Activated CD4-positive, alpha-beta T cell treated with anti-CD3 and anti-CD28 coated beads for 4 hours (primary cell): Measurements from ENCODE around the gene IL20.
A peak's percentile ranks its signal among the peaks of the same experiment; 100 is the strongest.

Experiments used
- DNase-seq, 2 donors: peaks; one replicate each; pipeline ENCODE4 v3.0.0-alpha.2; 2020

IL20 gene, protein sequence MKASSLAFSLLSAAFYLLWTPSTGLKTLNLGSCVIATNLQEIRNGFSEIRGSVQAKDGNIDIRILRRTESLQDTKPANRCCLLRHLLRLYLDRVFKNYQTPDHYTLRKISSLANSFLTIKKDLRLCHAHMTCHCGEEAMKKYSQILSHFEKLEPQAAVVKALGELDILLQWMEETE

DNA sequence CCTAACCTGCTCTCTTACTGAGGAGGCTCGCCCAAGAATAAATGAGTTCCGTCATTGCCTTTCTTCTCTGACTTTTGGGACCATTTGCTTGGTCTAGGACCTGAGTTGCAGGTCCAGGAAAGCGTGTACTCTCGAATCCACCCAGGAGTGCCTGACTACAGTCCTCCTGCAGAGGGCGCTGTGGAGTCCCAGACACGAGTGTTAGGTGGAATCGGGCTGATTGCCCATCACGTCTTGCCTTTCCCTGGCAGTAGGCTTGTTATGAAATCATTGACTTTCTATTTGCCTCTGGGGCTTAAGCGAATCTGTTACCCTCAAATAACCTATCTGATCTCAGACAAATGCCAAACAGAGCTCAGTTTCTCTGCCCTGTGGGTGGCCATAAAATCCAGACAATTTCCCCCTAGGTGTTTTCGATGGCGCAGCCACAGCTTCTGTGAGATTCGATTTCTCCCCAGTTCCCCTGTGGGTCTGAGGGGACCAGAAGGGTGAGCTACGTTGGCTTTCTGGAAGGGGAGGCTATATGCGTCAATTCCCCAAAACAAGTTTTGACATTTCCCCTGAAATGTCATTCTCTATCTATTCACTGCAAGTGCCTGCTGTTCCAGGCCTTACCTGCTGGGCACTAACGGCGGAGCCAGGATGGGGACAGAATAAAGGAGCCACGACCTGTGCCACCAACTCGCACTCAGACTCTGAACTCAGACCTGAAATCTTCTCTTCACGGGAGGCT is at the start of gene IL20:
TSS of gene IL20 (plus strand) at position 685 of the 733 bp plus-strand sequence. CDS start 230 bp downstream, outside the sequence.
- DNase-seq: peak; percentile 83 to 89

DNA sequence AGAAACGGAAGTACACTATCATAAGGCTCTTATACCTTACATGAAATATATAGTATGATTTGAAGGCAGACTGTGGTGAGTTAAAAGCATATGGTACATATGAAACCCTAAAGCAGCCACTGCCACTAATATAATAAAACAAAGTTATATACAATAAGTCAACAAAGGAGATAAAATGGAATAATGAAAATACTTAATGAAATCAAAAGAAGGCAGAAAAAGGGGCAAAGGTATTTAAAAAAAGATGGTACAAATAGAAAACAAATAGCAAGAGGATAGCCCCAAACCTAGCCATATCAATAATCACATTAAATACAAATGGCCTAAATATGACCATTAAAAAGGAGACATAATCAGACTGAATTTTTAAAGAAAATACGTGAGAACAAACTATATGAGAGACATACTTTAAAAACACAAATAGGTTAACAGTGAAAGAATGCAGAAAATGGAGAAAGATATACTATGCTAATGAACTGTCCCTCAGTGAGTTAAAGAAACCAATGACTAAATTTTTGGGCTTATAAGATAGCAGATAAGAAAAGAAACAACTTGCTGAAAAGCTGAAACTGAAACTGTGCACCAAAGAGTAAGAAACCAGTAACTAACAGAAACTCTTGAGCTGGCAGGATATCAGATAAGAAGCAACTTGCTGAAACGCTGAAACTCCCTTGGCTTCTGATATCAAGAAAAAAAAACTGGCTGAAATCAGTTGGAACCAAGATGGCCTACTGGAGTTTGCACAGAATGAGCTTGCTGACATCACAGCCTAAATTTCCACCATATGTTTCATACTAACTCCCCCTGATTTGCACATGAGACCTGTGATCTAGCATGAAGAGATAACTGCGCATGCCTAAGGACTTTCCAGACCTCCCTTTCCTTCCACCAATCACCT is 48.8 kb upstream of the IL20 start:
- DNase-seq: no peak

DNA sequence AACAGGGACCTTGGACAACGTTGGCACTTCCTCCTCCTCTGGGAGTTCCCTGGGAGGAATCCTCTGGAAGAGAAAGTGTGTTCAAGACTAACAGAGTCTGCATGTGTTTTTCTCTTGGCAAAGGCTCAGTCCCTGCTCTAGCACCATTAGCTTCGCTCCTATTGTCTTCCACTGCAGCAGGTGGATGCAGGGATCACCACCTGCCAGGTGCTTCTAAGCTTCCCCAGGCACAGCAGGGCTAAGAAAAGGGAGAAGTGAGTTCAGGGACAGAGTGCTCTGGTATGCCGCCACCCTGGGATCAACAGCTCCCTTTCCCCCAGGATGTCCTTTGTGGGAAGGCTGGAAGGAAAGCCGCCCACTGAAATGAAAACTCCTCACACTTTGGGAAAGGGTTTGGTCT is 43.9 kb upstream of the IL20 start:
- DNase-seq: no peak

DNA sequence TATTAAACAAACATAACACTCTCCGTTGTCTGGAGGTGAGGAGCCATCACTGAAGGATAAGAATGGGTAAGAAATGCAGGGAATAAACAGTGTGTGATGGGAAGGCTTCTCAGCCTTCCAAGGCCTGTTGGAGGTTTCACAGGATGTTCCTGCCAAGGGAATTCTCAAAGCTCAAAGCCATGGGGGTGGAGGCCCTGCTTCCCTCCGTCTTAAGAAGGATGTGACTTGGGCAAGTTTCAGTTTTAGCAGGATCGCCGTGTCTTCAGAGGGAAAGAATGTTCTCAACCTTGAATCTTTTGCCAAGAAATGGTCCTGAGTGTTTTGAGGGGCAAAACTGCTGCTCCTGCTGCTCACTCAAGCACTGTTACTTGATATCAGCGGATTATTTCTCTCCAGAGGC is 41.7 kb upstream of the IL20 start:
- DNase-seq: no peak

DNA sequence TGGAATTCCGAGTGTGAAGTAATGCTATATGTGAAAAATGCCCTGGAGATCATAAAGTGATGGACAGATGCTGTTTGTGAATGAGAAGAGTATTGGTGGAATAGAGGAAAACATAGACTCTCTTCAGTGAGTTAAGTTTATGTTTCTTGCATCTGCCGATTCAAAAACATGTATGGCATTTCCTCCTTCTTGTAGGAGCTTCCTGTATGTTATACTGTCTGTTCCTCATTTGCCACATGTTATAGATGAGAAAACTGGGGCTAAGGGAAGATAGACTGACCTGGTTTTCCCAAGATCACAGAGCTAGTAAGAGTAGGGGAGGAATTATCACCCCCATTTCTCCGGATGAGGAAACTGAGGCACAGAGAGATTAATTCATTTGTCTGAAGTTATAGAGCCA is 41.1 kb upstream of the IL20 start:
- no peak for DNase-seq

DNA sequence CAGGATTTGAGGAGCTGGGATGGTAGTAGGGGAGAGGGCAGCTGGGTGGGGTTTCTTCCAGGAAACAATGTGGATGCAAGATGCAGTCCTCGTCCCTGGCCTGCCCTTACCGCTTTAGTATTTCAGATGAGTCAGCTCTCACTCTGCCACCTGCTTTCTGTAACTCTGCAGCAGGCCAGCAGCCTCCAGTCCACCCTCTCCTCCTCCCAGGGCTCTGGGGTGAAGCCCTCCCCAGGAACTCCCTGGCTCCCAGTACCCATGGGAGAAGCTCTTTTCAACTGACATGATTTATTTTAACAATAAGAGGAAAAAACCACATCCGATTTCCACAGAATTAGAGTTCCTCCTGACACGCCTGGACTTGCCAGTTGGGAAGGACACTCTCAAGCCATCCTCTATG is 39.0 kb upstream of the IL20 start:
- DNase-seq: no peak

DNA sequence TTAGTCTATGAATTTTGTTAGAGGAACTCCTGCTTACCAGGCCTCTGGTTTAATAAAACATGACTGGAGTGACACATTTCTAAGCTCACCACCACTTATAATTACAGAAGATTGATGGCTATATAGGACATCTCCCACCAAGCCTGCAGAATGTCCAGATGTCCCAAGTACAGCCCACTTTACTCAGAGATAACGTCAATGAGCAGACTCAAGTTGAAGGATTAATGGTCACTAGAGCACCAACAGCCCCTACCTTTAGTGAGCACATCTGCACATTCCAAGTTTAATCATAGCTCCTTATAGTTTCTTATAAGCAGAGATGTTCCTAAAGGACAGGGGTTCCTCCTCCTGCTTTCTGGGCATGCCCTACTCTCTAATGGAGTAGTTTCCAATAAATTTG is 37.4 kb upstream of the IL20 start:
- DNase-seq: no peak

DNA sequence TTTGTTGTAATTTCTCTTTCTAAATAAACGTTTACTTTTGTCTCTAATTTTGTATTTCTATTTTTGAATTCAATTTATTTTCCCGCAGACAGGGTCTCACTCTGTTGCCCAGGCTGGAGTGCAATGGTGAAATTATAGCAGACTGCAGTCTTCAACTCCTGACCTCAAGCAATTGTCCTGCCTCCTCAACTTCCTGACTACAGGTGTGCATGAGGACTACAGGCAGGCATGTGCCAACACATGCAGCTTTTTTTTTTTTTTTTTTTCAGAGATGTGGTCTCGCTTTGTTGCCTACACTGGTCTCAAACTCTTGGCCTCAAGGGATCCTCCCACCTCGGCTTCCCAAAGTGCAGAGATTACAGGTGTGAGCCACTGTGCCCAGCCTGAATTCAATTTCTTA is 36.7 kb upstream of the IL20 start:
- DNase-seq: no peak

DNA sequence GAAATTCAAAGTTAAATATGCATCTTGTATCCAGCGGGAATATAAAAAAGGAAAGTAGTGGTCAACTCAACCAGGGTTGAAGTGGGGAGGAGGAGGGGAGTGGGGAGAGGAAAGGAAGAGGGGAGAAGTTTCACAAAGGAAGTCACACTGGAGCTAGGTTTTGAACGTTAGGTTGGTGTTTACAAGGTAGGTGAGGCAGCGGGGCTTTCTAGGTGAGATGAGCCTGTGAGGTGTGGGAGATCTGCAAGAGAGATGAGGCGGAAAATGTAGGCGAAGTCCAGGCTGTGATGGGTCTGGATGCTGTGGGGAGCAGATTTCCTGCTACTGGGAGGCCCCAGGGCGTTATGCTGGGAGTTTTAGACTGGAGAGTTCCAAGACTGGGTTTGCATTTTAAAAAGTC is 36.1 kb upstream of the IL20 start:
- DNase-seq: no peak

DNA sequence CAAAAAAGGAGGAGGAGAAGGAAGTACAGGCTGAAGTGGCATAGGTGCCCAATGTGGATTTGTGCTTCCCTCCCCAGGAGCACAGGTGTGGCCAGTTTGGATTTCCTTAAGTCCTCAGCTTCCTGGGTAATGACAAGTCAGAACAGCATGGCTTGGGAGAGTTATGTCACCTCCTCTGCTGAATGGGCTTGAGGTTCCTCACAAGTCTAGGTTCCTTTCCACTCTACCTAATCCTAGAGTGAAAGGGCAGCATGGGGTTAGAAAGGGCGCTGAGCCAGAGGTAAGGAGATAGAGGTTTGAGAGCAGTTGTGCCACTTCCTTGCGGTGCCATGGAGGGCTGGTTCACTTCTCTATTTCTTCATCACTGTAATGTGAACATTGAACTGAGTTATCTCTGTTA is 35.5 kb upstream of the IL20 start:
- no peak for DNase-seq

DNA sequence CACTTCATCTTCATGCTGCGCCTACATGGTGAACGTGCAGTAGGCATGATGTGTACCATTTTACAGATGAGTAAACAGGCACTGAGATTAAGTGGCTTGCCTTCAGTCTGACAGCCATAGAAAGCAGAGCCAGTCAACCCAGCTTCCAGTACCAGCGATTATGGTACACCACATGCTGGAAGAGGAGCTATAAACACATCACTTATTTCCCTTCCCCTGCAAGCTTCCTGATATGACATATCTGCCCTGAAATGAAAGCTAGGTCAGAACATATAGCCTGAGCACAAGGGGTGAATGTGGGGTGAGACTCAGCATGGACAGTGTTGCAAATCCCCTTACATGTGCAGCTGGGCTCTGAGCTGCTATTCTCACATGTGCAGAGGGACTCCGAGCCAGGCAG is 33.8 kb upstream of the IL20 start:
- no peak for DNase-seq

DNA sequence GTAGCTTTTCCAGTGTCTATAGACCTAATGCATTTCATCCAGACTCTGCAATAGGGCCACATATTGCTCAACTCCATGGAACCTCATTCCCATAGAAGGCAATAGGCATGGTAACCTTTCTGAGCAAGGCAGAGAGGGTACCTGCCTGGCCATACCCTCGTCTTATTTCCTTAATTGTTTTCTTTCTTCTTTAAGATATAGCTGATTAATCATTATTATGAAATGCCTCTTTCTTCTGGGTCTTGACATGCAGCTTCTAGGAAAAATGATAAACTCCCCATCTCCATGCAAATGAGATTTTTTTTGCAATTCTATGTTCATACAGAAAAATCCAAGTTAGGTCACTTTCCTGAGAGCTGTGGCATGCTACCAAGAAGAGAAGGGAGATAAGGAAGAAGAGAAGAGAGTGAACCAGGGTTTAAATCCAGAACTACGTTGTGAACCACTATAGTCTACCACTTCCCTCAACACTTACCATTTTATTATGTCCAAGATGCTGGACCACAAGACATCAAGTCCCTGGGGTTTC is 33.0 kb upstream of the IL20 start:
- no peak for DNase-seq

DNA sequence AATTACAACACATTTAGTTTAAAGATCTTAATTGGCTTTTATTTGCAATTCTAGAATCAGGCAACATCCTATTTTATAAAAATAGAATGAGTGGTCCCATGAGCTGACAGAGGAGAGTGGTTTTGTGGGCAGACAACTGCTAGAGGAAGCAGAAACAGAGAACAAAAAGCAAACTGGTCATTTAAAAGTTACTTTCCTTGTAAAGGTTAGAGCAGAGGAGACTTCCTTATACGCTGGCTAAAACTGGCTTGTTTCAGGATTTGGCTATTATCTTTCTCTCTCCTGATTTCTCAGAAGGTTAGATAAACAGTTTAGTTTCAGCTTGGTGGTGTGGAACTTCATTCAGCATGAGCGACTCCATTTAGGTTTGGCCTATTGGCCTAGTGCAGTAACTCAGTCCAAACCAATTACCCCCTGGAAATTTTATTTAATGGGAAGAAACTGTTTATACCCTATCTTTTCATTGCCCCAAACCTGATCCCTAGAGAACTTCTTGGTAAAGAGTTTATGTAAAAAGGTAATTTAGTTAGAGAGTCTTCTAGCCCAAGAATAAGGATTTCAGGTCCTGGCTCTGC is 32.2 kb upstream of the IL20 start:
- no peak for DNase-seq

DNA sequence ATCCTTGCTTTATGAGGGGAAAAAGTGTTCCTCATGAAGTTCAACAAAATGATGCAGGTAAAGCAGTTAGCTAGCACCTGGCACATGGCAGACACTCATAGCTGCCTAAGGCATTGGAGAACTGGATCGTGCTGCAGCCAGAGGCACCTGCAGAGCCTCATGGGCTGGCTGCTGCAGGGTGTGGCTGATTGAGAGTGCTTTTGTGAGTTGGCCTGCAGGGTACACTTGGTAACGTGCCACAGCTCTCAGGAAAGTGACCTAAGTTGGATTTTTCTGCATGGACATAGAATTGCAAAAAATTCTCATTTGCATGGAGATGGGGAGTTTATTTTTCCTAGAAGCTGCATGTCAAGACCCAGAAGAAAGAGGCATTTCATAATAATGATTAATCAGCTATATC is 31.6 kb upstream of the IL20 start:
- DNase-seq: no peak

DNA sequence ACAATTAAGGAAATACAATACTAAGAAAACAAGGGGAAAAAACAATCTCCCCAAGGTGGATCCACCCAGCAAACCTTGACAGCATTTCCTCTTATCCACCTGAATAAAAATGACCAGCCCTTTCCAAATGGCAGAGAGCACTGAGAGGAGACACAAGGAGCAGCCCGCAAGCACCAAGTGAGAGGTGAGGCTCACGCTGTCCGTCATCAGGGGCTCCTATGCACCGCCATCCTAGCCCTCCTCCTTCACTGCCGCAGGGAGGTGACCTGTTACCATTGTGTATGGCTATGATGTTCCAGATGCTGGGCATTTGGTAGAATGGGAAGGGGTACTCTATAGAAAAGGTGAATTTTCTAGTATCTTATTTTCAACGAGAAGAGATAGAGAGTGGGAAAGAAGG is 31.2 kb upstream of the IL20 start:
- no peak for DNase-seq

DNA sequence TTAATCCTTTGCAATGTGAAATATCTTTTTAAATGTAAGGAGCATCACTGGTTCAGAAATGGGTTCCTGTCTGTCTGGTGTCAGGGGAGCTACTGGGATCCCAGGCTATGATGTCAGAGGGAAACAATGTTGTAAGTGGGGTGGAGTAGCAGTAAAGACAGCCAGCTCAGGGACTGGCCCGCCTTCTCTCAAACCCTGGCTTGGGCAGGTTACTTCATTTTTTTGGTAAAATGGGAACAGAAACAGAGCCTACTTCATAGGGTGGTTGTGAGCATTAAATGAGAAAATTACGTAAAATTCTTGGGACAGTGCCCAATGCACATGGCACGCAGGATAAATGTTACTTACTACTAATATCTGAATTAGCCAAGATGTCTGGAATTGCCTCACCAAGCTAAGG is 30.7 kb upstream of the IL20 start:
- DNase-seq: no peak

DNA sequence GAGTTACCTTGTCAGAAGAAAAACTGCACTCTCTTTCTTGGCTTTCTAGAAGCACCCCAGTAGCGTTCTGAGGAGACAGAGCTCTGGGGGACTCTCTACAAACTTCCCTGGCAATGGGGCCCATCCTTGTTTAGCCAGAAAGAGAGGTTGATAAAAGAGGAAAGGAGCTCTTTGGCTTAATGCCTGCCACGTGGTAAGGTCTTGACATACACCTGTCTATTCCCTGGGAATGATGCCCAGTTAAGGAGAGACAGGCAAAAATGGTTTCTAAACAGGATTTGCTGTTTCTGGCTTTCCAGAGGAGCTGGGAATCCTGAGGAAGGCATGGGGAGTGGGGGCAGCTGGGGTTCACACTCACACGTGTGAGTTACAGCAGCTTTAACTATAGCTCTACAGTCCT is 30.2 kb upstream of the IL20 start:
- no peak for DNase-seq

DNA sequence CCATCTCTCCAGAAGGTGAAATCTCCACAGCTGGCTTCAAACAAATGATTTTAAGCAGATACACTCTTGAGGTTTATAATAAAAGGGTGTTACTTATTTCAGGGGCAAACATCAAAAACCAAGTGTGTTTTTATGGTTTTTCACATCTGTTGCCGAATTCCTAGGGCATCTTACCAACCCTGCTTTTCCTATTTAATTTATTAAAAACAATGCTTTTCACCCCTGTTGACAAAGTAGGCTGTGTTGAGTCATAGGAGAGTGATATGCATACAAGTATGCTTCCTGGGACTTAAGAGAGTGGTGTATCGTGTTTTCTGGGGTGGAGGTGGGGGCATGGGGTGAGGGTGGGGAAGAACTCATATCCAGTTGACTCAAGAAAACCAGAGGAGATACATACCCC is 29.3 kb upstream of the IL20 start:
- DNase-seq: no peak

DNA sequence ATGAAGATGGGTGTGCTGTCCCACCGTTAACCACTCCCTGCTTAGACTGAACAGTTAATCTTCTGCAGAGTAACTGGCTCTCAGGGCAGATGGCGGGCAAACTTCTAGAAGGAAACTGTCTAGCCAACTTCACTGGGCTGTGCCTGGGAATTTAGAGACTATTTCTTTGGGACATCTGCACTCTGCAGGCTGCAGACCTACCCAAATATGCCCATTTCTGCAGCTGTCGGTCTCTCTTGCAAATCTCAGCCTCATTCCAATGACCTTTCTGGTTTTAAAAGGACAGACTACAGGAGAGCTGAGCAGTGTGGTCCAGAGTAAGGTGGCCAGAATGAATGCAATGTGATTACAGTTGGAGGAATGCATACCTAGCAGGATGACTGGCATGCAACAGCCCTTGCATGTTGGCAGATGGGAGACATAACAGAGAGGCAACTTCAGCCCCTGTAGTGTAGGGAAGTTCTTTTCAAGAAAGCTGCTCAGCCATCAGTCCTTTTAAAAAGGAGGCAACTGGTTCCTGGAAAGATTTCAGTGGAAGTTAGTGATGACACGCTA is 26.3 kb upstream of the IL20 start:
- DNase-seq: no peak

DNA sequence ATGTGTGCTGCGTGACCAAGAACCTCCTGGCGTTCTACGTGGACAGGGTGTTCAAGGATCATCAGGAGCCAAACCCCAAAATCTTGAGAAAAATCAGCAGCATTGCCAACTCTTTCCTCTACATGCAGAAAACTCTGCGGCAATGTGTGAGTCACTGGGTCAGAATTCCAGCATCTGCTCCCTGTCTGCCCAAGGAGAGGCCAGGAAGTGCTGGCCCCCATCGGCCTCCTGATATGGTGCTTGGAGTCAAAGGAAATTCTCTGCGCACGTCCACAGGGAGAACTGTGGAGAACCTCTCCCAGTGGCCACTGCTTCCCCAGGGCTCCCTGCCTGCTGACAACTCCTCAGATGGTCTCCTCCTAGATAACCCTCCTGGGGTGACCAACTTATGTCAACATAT is 25.6 kb upstream of the IL20 start:
- no peak for DNase-seq

DNA sequence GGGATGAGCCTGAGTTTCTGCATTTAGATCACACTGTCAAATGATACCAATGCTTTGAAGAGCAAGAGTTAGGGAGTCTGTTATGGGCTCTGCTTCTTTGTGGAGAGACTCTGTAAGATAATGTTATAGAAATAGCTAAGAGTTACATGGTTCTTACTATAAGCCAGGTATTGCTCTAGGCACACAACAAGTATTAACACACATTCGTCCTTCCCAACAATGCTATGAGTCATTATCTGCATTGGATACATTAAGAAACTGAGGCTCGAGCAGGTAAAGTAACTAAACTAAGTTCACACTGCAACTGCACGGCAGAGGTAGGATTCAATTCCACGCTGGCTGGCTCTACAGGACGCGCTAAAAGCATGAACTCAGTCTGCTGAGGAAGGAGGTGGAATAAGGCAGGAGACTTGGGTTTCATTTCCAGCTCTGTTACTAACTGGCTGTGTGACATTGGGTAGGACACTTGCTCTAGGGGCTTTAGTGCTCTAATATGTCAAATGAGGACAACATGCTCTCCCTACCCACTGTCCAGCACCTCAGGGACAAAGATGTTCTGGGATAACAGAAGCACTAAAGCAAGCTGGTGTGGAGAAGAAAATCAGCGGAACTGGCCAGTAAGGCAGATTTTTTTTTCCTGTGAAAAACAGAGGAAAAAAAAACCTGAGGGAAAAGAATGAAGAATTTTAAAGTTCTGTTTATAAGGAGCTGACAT is 23.7 kb upstream of the IL20 start:
- no peak for DNase-seq

DNA sequence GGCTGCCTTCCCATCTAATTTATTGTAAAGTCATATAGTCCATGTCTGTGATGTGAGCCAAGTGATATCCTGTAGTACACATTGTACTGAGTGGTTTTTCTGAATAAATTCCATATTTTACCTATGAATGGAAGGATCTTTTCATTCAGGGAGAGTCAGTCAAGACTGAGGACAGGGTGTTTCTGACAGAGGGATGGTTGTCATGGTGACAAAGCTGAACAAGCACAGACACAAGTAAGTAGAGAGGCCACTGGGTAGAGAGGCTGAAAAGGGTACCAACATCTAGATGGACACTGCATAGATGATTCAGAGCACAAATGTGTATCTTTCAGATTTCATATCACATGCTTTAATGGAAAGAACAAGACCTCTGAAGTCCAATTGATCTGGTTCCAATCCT is 22.6 kb upstream of the IL20 start:
- no peak for DNase-seq
